K562 (cell line): Measurements from ENCODE around the gene ENG. TPM values are rescaled to one million over a fixed set of nuclear protein-coding genes. Genes with fewer than 3 reads are reported as not detected.

ENCODE experiments used
- ATF7 ChIP-seq: fragments of 450-650 bp; IDR thresholded peaks from 2 replicates; pipeline ENCODE4 v1.7.1; 2014; ENCODE audit warnings: mild to moderate bottlenecking, moderate library complexity
- CBX1 ChIP-seq: sonication (generic); IDR thresholded peaks from 2 replicates; pipeline ENCODE4 v1.6.1; 2016; ENCODE audit warnings: antibody characterized with exemption, low read depth, mild to moderate bottlenecking
- CXXC5 ChIP-seq: fragments of 250-450 bp; sonication (Bioruptor Pico); IDR thresholded peaks from 2 replicates; pipeline ENCODE4 v1.8.0; 2022; ENCODE audit warnings: inconsistent platforms, mild to moderate bottlenecking, moderate library complexity
- DPF2 ChIP-seq: fragments of 450-650 bp; IDR thresholded peaks from 2 replicates; pipeline ENCODE4 v1.6.1; 2016
- FOXK2 ChIP-seq, 2 experiments: fragments of 450-650 bp; IDR thresholded peaks in 1 of 2; conservative IDR thresholded peaks in 1 of 2; 2 replicates each; pipeline ENCODE4 v1.6.1; 2016; ENCODE audit warnings: low read depth in 2 of 2, mild to moderate bottlenecking in 1 of 2
- FOXP1 ChIP-seq: sonication (generic); formaldehyde crosslinking; IDR thresholded peaks from 2 replicates; pipeline ENCODE4 v1.8.0; 2022; ENCODE audit warnings: mild to moderate bottlenecking, missing genetic modification reagents
- HDAC2 ChIP-seq: fragments of 450-650 bp; IDR thresholded peaks from 2 replicates; pipeline ENCODE4 v1.6.1; 2016; ENCODE audit warnings: mild to moderate bottlenecking
- KAT7 ChIP-seq: sonication (generic); formaldehyde crosslinking; IDR thresholded peaks from 2 replicates; pipeline ENCODE4 v1.8.0; 2022; ENCODE audit warnings: missing genetic modification reagents, mild to moderate bottlenecking, borderline replicate concordance
- MBD2 ChIP-seq: sonication (generic); IDR thresholded peaks from 2 replicates; pipeline ENCODE4 v1.6.1; 2016; ENCODE audit warnings: low read depth, borderline replicate concordance
- MYC ChIP-seq, 2 experiments: fragments of 250-450 bp in 1 of 2; sonication (Bioruptor Pico) in 1 of 2; IDR thresholded peaks; 2 replicates each; pipeline versions ENCODE4 v1.5.1 to v1.6.1; 2012 to 2021; ENCODE audit warnings: low read depth in 2 of 2, borderline replicate concordance in 1 of 2, improper control_type of control experiment in 1 of 2, low read length in 1 of 2, mild to moderate bottlenecking in 1 of 2, moderate library complexity in 1 of 2
- NFYB ChIP-seq: IDR thresholded peaks from 2 replicates; pipeline ENCODE4 v1.6.1; 2011; ENCODE audit warnings: mild to moderate bottlenecking, moderate library complexity; ENCODE audit not compliant: insufficient read length; ENCODE audit errors: extremely low read depth
- PHF20 ChIP-seq: fragments of 450-650 bp; IDR thresholded peaks from 2 replicates; pipeline ENCODE4 v1.6.1; 2018; ENCODE audit not compliant: partially characterized antibody
- PKNOX1 ChIP-seq: fragments of 450-650 bp; IDR thresholded peaks from 2 replicates; pipeline ENCODE4 v1.6.1; 2016
- RBM17 ChIP-seq: fragments of 200-400 bp; formaldehyde crosslinking; IDR thresholded peaks from 2 replicates; pipeline ENCODE4 v1.6.1; 2017; ENCODE audit warnings: low read depth, mild to moderate bottlenecking, low read length, borderline replicate concordance
- SMAD1 ChIP-seq: fragments of 150-350 bp; IDR thresholded peaks from 2 replicates; pipeline ENCODE4 v1.6.1; 2014; ENCODE audit warnings: low read length, low read depth; ENCODE audit not compliant: partially characterized antibody
- TEAD1 ChIP-seq, 2 experiments: fragments of 450-650 bp in 1 of 2; sonication (generic) in 1 of 2; formaldehyde crosslinking; IDR thresholded peaks; 2 replicates each; pipeline versions ENCODE4 v1.4.0 to v1.8.0; 2020 to 2022; ENCODE audit warnings: mild to moderate bottlenecking in 2 of 2, missing genetic modification reagents in 1 of 2
- UBTF ChIP-seq, 2 experiments: IDR thresholded peaks; 2 replicates each; pipeline ENCODE4 v1.6.1; 2012; ENCODE audit warnings: improper control_type of control experiment in 2 of 2, low read depth in 2 of 2, low read length in 2 of 2, borderline replicate concordance in 1 of 2
- YY1 ChIP-seq, 3 experiments: IDR thresholded peaks; 2 replicates each; pipeline ENCODE4 v1.6.1; 2011; ENCODE audit warnings: low read length in 2 of 3, mild to moderate bottlenecking in 2 of 3, moderate library complexity in 2 of 3, borderline replicate concordance in 1 of 3, control low read depth in 1 of 3, low read depth in 1 of 3; ENCODE audit not compliant: insufficient read depth in 3 of 3, insufficient replicate concordance in 2 of 3, control insufficient read depth in 1 of 3, insufficient read length in 1 of 3; ENCODE audit errors: extremely low read depth in 1 of 3
- ZBTB2 ChIP-seq: fragments of 450-650 bp; IDR thresholded peaks from 2 replicates; pipeline ENCODE4 v1.6.1; 2016; ENCODE audit warnings: antibody characterized with exemption
- ZNF263 ChIP-seq: sonication (generic); formaldehyde crosslinking; IDR thresholded peaks from 2 replicates; pipeline ENCODE4 v1.8.0; 2022; ENCODE audit warnings: mild to moderate bottlenecking, missing genetic modification reagents, borderline replicate concordance
- polyA plus RNA-seq, 8 experiments: library from polyadenylated mRNA; depleted of rRNA in 4 of 8; stranded (reverse) in 5 of 8; unstranded in 3 of 8; fragments of >200 nt; fragmentation: Nextera tagmentation in 2 of 8; fragmentation: Illumina TruSeq in 1 of 8; extraction: Ambion mirVana in 2 of 8; extraction: Trizol in 1 of 8; gene quantifications; 2 replicates each; pipeline versions ENCODE4 v1.2.1 to v1.2.3, GENCODE V29; 2011 to 2014; ENCODE audit warnings: inconsistent platforms in 1 of 8, missing spikeins in 1 of 8
- total RNA-seq, 7 experiments: library from RNA; depleted of rRNA in 6 of 7; stranded (reverse); fragments of >200 nt in 6 of 7; fragmentation: Illumina TruSeq in 2 of 7; extraction: Trizol in 2 of 7; gene quantifications; 2 replicates each; pipeline versions ENCODE4 v1.2.1 to v1.2.3, GENCODE V29; 2011 to 2021; ENCODE audit warnings: low replicate concordance in 1 of 7

The ENG gene
- total and polyA plus RNA-seq, 9 of the 15 experiments (the other 6 are each of a cell fraction or from before 2014, with no cell fraction given), result 0.04 to 0.40 (median 0.14) TPM; not detected in 1

- TF ChIP-seq CBX1 (peak; percentile 94), NFYB (no peak), SMAD1 (peak; percentile 32), TEAD1 (CRISPR knock-in tag; IDR thresholded peaks at IDR 0.05) (peak in 1 of 2 experiments; percentile 57; a peak in 1 of 4 replicates), DPF2 (peak; percentile 15; the same call in 1 of the 2 replicates), ZBTB2 (peak; percentile 81), UBTF (IDR thresholded peaks at IDR 0.05; ENCODE audit: borderline replicate concordance in 1 of 2, low read depth in 2 of 2, low read length in 2 of 2) (peak in 1 of 2 experiments; percentile 60; a peak in 1 of 4 replicates), MYC (IDR thresholded peaks at IDR 0.05; ENCODE audit: low read depth, low read length) (0 out of 2 replicates have a peak, but pooled peaks have one; percentile 10), MYC (CRISPR knock-in tag; IDR thresholded peaks at IDR 0.05; ENCODE audit: borderline replicate concordance, low read depth) (no peak), YY1 (IDR thresholded peaks at IDR 0.05; ENCODE audit: borderline replicate concordance in 1 of 3, control insufficient read depth in 1 of 3, extremely low read depth in 1 of 3, insufficient read depth in 3 of 3, insufficient read length in 1 of 3, insufficient replicate concordance in 2 of 3, low read depth in 1 of 3, low read length in 2 of 3) (peak in 1 of 3 experiments; percentile 28), FOXP1 (peak; percentile 72), PHF20 (peak; percentile 69), PKNOX1 (peak; percentile 15; the same call in 1 of the 2 replicates), ATF7 (peak; percentile 33; the same call in 1 of the 2 replicates), MBD2 (peak; percentile 48; the same call in 1 of the 2 replicates), RBM17 (no peak), CXXC5 (CRISPR knock-in tag) (peak; percentile 40; the same call in 1 of the 2 replicates), ZNF263 (peak; percentile 84), KAT7 (peak; percentile 54; the same call in 1 of the 2 replicates), HDAC2 (peak; percentile 89), FOXK2 (conservative IDR thresholded peaks at IDR 0.05 in 1 of 2, IDR thresholded peaks at IDR 0.05 in 1 of 2; ENCODE audit: low read depth in 2 of 2) (peak in 1 of 2 experiments; percentile 56; a peak in 1 of 4 replicates)
Observed at GRCh38 chr9:127898433-127899127, 44.1 kb upstream of the ENG start (continued).
